Loucy (cell line): Measurements from ENCODE around the gene AP1M1.

Source experiments
- CTCF ChIP-seq: fragments of 200-600 bp; sonication (generic); conservative IDR thresholded peaks from 2 replicates; pipeline ENCODE4 v1.5.1; 2014; ENCODE audit warnings: mild to moderate bottlenecking, antibody characterized with exemption, low read length
- EZH2phosphoT487 ChIP-seq: fragments of 200-600 bp; IDR thresholded peaks from 2 replicates; pipeline ENCODE4 v1.6.1; 2018; ENCODE audit warnings: antibody characterized with exemption, mild to moderate bottlenecking, moderate library complexity, borderline replicate concordance

- TF ChIP-seq CTCF (no peak), EZH2phosphoT487 (no peak)
Observed at GRCh38 chr19:16180611-16181010, 17.1 kb upstream of the AP1M1 start.
